Left cardiac atrium (tissue), 4 donors: ENCODE data around the gene ARHGEF39. TPM values are rescaled to one million over a fixed set of nuclear protein-coding genes. Genes with fewer than 3 reads are reported as not detected.

Experiments
- ATAC-seq, 2 donors: fragments of 200-7000 bp; cut with Tn5 transposase; one replicate each; pipeline ENCODE4 v1.9.1; 2020; ENCODE audit warnings: mild to moderate bottlenecking in 2 of 2, moderate library complexity in 2 of 2
- DNase-seq: peaks from one replicate; pipeline ENCODE4 v3.0.0-alpha.2; 2020
- intact Hi-C, 2 donors: fragments of 100-400 bp; cut with DNase I; formaldehyde crosslinking; loops; one replicate each; pipeline versions ENCODE4 v1.14.1 to v1.15.1; 2022 to 2023
- microRNA-seq, 2 donors: library from miRNA; unstranded; fragments of <30 nt; microRNA quantifications; one replicate each; pipeline ENCODE4 v1.2.0, GENCODE V29; 2020
- total RNA-seq, 2 donors: library from RNA; stranded (reverse); fragmentation: NEBNext Ultra II Directional; extraction: Animal tissue kit (Norgen Biotek cat#: 25700); gene quantifications; one replicate each; pipeline ENCODE4 v1.2.1, GENCODE V29; 2021
- donor health status: DM: no; HTN: yes; CAD: no.
- donor health status: DM: no; HTN: yes; CAD: no; lungs with severe emphysema.
- donor health status: DM: yes; HTN: yes; CAD: no.
- donor health status: Dilated cardiomyopathy.

The ARHGEF39 gene
- total RNA-seq, 2 donors from 2014 or later, result 0.18 to 0.84 TPM

DNA sequence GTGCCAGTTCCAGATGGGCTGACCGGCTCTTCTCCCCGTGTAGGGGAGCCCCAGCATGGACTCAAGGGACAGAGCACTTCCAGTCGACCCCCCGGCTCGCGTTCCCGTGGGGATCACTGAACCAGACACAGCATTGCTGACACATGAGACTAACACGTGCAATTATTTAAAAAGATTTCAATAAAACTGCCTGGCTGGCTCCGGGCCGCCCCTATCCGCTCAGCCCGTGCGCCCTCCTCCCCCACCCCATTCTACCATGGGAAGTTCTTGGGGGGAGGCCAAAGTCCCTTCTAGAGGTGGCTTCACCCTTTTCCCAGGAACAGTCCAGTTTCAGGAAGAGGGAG lies 55.2 kb downstream of the ARHGEF39 start:
- DNase-seq, result no peak
- intact Hi-C loops, result loop anchor here in 1 of 2 donors (10.0 kb wide), 1 partner anchor 495 kb away; the partner anchor contains the start of gene ATOSB
- ATAC-seq, result peak in 1 of 2 donors; percentile 1

Small RNAs within 50 kb of the gene (microRNA-seq; reads per million reads assigned to microRNA genes)
- gene MIR6852, result 0 to 0.27 reads per million in 2 donors

Other genes starting within 250 kb of the ARHGEF39 start
- gene RUSC2, start 175.1 kb downstream of the ARHGEF39 start, total RNA-seq, result 10 to 100 TPM; 32.2 to 43.0 TPM
- 10 to 100 TPM; 30.7 to 31.9 TPM for gene TESK1, start 59.9 kb downstream of the ARHGEF39 start, total RNA-seq
- gene CD72, start 46.8 kb downstream of the ARHGEF39 start, total RNA-seq, result 1 to 10 TPM in 1 of 2 donors, under 1 TPM in 1; 0.97 to 1.6 TPM
- 1 to 10 TPM in 1 of 2 donors, under 1 TPM in 1; 0.86 to 1.6 TPM for gene SIT1, start 14.3 kb downstream of the ARHGEF39 start, total RNA-seq
- over 10,000 TPM; 14,118 to 22,490 TPM for gene RMRP, start 7.2 kb downstream of the ARHGEF39 start, total RNA-seq
- 10 to 100 TPM; 52.3 to 70.9 TPM for gene CCDC107, start 6.9 kb downstream of the ARHGEF39 start, total RNA-seq
- gene CA9, start 8.7 kb upstream of the ARHGEF39 start, total RNA-seq, result 1 to 10 TPM; 1.6 to 2.8 TPM
- gene TPM2, start 24.7 kb upstream of the ARHGEF39 start, total RNA-seq, result 100 to 1,000 TPM; 523 to 604 TPM
- 100 to 1,000 TPM; 301 to 324 TPM for gene TLN1, start 67.0 kb upstream of the ARHGEF39 start, total RNA-seq
- 10 to 100 TPM; 24.6 to 36.2 TPM for gene CREB3, start 67.5 kb upstream of the ARHGEF39 start, total RNA-seq
- 10 to 100 TPM; 92.5 to 97.7 TPM for gene GBA2, start 84.0 kb upstream of the ARHGEF39 start, total RNA-seq
- gene RGP1, start 84.1 kb upstream of the ARHGEF39 start, total RNA-seq, result 10 to 100 TPM; 23.6 to 34.6 TPM
- not detected for gene MSMP, start 89.1 kb upstream of the ARHGEF39 start, total RNA-seq
- 10 to 100 TPM; 21.1 to 24.3 TPM for gene NPR2, start 126.4 kb upstream of the ARHGEF39 start, total RNA-seq
- gene SPAG8, start 147.1 kb upstream of the ARHGEF39 start, total RNA-seq, result 1 to 10 TPM; 1.3 to 1.9 TPM
- gene HINT2, start 149.8 kb upstream of the ARHGEF39 start, total RNA-seq, result 10 to 100 TPM; 53.4 to 54.3 TPM
- gene FAM221B, start 163.5 kb upstream of the ARHGEF39 start, total RNA-seq, result not detected
- 10 to 100 TPM; 14.7 to 15.6 TPM for gene TMEM8B, start 164.0 kb upstream of the ARHGEF39 start, total RNA-seq
- gene OR13J1, start 205.2 kb upstream of the ARHGEF39 start, total RNA-seq, result not detected
- 1 to 10 TPM; 4.6 to 9.3 TPM for gene HRCT1, start 241.0 kb upstream of the ARHGEF39 start, total RNA-seq
- 10 to 100 TPM in 1 of 2 donors, 1 to 10 TPM in 1; 7.6 to 13.1 TPM for gene SPAAR, start 244.3 kb upstream of the ARHGEF39 start, total RNA-seq